HFFc6 (cell line): ENCODE results near the gene KLF7. TPM values are rescaled to one million over a fixed set of nuclear protein-coding genes. Genes with fewer than 3 reads are reported as not detected.

Source experiments
- DNase-seq: peaks from one replicate; pipeline ENCODE4 v3.0.0-alpha.2; 2018
- H3K27ac Mint-ChIP-seq: 2 replicates; pipeline ENCODE4 v1.8.0; 2020; ENCODE audit warnings: mild to moderate bottlenecking, mixed read lengths
- H3K27me3 Mint-ChIP-seq: 2 replicates; pipeline ENCODE4 v1.8.0; 2021; ENCODE audit warnings: mild to moderate bottlenecking, moderate library complexity, mixed read lengths; ENCODE audit not compliant: insufficient read depth
- H3K36me3 Mint-ChIP-seq: 2 replicates; pipeline ENCODE4 v1.8.0; 2021; ENCODE audit warnings: low read depth, mixed read lengths
- H3K4me1 Mint-ChIP-seq: 2 replicates; pipeline ENCODE4 v1.8.0; 2020; ENCODE audit warnings: low read depth, mixed read lengths
- H3K4me3 Mint-ChIP-seq: 2 replicates; pipeline ENCODE4 v1.8.0; 2020; ENCODE audit warnings: mild to moderate bottlenecking, moderate library complexity, mixed read lengths
- H3K9me3 Mint-ChIP-seq: 2 replicates; pipeline ENCODE4 v1.8.0; 2020; ENCODE audit warnings: mild to moderate bottlenecking, mixed read lengths
- total RNA-seq, 6 experiments: library from RNA; stranded (reverse); fragmentation: NEBNext Ultra II Directional; extraction: Animal tissue kit (Norgen Biotek cat#: 25700); gene quantifications; 2 replicates in 1 of 6; 3 replicates in 5 of 6; pipeline ENCODE4 v1.2.3, GENCODE V29; 2021
- TF ChIP-seq, protein P1 (sequence below): fragments of 200-600 bp; sonication (generic); IDR thresholded peaks from 2 replicates; pipeline ENCODE4 v1.5.0; 2021; ENCODE audit warnings: antibody characterized with exemption, mild to moderate bottlenecking

The KLF7 gene
- total RNA-seq, 6 experiments from 2014 or later, result 29.4 to 45.0 (median 34.0) TPM

DNA sequence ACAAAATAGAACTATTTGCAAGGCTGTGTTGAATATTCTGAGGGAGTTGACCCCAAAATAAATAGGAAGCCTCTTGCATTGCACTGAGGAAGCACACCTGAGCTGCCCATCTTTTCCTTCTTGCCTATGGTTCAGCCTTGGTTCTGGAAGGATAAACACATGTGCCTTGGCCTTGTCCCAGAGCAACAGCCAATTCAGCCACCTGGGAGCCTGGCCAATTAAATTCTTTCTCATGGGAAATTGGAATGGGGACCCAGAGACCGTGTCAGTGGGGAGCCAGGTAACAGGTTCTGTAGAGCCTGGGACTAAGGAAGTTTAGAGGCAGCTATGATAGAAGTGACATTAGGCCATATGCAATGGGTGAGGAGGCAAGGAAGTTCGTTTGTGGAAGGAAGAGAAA lies 99.6 kb downstream of the KLF7 start:
- Mint-ChIP-seq H3K27me3 (peaks cover 10% of the 10 kb centered on the region; the same call in 1 of the 2 replicates), H3K4me3 (no peak overlapping the region), H3K36me3 (no peaks in the 10 kb centered on the region), H3K4me1 (peaks cover 17% of the 10 kb centered on the region), H3K27ac (no peak overlapping the region), H3K9me3 (no peaks in the 10 kb centered on the region)
- no peak for DNase-seq
- TF ChIP-seq, protein P1, sequence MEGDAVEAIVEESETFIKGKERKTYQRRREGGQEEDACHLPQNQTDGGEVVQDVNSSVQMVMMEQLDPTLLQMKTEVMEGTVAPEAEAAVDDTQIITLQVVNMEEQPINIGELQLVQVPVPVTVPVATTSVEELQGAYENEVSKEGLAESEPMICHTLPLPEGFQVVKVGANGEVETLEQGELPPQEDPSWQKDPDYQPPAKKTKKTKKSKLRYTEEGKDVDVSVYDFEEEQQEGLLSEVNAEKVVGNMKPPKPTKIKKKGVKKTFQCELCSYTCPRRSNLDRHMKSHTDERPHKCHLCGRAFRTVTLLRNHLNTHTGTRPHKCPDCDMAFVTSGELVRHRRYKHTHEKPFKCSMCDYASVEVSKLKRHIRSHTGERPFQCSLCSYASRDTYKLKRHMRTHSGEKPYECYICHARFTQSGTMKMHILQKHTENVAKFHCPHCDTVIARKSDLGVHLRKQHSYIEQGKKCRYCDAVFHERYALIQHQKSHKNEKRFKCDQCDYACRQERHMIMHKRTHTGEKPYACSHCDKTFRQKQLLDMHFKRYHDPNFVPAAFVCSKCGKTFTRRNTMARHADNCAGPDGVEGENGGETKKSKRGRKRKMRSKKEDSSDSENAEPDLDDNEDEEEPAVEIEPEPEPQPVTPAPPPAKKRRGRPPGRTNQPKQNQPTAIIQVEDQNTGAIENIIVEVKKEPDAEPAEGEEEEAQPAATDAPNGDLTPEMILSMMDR, result no peak

DNA sequence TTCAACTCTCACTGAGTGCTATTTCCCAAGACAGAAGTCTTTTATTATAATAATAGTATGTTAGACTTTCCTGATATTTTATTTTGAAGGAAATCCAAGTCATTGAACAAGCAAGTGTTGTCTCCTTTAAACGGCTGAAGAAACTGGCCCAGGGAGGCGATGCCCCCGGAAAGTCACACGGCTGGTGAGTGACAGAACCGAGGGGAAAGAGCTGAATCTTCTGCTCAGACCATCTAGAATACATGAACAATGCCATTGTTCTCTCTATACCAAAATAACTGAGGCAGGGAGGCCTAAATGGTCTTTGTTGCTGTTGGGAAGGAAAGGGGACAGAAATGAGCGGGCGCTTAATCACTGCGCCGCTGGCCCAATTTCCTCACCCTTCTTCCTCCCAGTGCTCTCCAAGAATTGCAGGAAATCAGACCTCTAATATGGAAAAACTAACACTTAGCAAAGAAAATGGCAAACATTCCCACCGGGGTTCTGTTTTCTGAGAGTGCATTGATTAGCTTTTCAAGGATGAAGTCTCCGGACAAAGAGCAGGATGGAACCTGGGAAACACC lies 101.5 kb downstream of the KLF7 start:
- Mint-ChIP-seq H3K27ac (no peak overlapping the region), H3K9me3 (no peaks in the 10 kb centered on the region), H3K36me3 (no peaks in the 10 kb centered on the region), H3K4me3 (no peak overlapping the region), H3K4me1 (peaks cover 17% of the 10 kb centered on the region), H3K27me3 (peaks cover 10% of the 10 kb centered on the region; the same call in 1 of the 2 replicates)
- no peak for DNase-seq
- TF ChIP-seq, protein P1, result no peak

DNA sequence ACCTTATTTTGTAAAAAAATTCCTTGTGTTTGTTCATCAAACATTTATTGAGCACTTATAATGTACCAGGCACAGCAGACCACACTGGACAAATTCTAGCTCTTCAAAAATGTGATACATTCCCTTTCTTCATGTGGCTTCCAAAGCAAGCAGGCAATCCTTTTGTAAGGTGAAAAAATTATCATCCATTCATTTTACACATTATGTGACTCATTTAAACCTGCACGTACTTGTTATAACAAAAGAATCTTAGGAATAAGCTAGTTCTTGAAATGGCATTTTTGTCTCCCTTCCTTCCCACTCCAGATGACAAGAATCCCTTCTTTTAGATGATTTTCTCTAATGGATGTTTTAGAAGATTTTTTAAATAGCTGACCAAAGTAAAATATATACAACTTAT lies 104.6 kb downstream of the KLF7 start:
- peaks cover 8% of the 10 kb centered on the region; the same call in 1 of the 2 replicates for H3K27me3 Mint-ChIP-seq
- H3K4me1 Mint-ChIP-seq, result no peaks in the 10 kb centered on the region
- TF ChIP-seq, protein P1, result no peak
- H3K27ac Mint-ChIP-seq, result no peak overlapping the region
- H3K4me3 Mint-ChIP-seq, result no peak overlapping the region
- H3K9me3 Mint-ChIP-seq, result no peaks in the 10 kb centered on the region
- H3K36me3 Mint-ChIP-seq, result no peaks in the 10 kb centered on the region
- DNase-seq, result no peak

DNA sequence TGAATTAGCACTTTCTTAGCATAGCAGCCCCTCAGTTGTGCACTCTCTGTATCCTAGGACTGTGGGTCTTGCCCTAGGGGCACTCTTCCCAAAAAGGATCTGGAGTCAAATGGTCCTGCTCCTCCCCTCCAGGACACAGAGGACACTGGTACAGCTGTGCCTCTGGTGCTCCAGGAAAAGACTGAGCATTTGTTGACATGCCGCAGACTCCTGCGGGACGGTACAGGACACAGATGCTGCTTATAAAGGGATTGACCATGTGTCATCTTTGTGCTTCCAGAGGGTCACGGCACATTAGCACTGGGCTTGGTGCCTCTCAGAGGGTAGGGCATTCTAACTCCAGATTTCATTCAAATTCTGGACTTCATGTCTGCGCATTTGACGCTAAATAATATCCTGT lies 110.5 kb downstream of the KLF7 start:
- no peaks in the 10 kb centered on the region for H3K36me3 Mint-ChIP-seq
- TF ChIP-seq, protein P1, result no peak
- no peak for DNase-seq
- H3K9me3 Mint-ChIP-seq, result no peaks in the 10 kb centered on the region
- no peak overlapping the region for H3K27ac Mint-ChIP-seq
- H3K4me3 Mint-ChIP-seq, result no peak overlapping the region
- H3K27me3 Mint-ChIP-seq, result peaks cover 6% of the 10 kb centered on the region; the same call in 1 of the 2 replicates
- H3K4me1 Mint-ChIP-seq, result peaks cover 11% of the 10 kb centered on the region

DNA sequence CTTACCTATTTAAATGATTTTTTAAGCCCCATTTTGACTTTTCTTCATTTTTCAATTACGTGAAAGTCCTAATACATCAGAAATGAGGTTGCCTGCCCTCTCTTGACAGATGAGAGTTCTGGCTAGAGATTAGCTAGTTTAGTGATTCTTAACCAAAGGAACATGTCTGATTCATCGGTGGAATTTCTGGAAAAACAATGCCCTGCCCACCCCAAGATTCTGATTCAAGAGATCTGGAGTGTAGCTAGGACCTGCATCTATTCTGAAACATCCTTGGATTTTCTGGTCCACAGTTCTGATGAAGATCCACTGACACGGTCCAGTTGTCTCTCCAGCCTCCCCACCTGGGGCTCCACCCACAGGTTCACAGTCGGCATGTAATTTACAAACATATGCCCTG lies 111.2 kb downstream of the KLF7 start:
- H3K27me3 Mint-ChIP-seq, result peaks cover 6% of the 10 kb centered on the region; the same call in 1 of the 2 replicates
- H3K36me3 Mint-ChIP-seq, result no peaks in the 10 kb centered on the region
- TF ChIP-seq, protein P1, result no peak
- peaks cover 11% of the 10 kb centered on the region for H3K4me1 Mint-ChIP-seq
- no peak overlapping the region for H3K27ac Mint-ChIP-seq
- no peaks in the 10 kb centered on the region for H3K9me3 Mint-ChIP-seq
- no peak overlapping the region for H3K4me3 Mint-ChIP-seq
- no peak for DNase-seq
